Stromal cell of bone marrow (primary cell): ENCODE results near the gene RBM24.

Experiments
- DNase-seq: peaks from one replicate; pipeline ENCODE4 v3.0.0-alpha.2; 2012; ENCODE audit warnings: low read depth

Gene RBM24

GRCh38 chr6:17343215-17343614, 62.1 kb downstream of the RBM24 start:
- DNase-seq, result no peak
